Muscle of arm (tissue), 12 donors: Measurements from ENCODE around the gene MAN1B1. TPM values are rescaled to one million over a fixed set of nuclear protein-coding genes. Genes with fewer than 3 reads are reported as not detected.
"Not testable (repeated sequence)": the region's sequence is repeated elsewhere in the genome, so short reads cannot be mapped to it uniquely, and the experiment has no call there.

ENCODE experiments used
- DNase-seq: peaks from one replicate; pipeline ENCODE4 v3.0.0-alpha.2; 2013
- polyA plus RNA-seq, 12 donors: library from polyadenylated mRNA; unstranded; fragments of 120-200 nt; gene quantifications; one replicate each; pipeline ENCODE4 v1.2.1, GENCODE V29; 2013; ENCODE audit not compliant: insufficient read length in 12 of 12

MAN1B1 gene
- polyA plus RNA-seq, 12 donors = 34.2 to 65.1 (median 37.7) TPM; not detected in 1

GRCh38 chr9:137109250-137110146, 22.7 kb downstream of the MAN1B1 start:
- no peak for DNase-seq

- no peak for DNase-seq
These were observed 23.5 kb downstream of the MAN1B1 start for GRCh38 chr9:137110147-137110910.

- DNase-seq = no peak
These were observed 24.4 kb downstream of the MAN1B1 start for GRCh38 chr9:137110911-137111787.

GRCh38 chr9:137111788-137112563, 25.2 kb downstream of the MAN1B1 start:
- no peak for DNase-seq

GRCh38 chr9:137112564-137113384, 26.0 kb downstream of the MAN1B1 start:
- DNase-seq = no peak

- DNase-seq = no peak
These were observed 26.8 kb downstream of the MAN1B1 start for GRCh38 chr9:137113385-137114159.

- DNase-seq = no peak
These were observed 27.4 kb downstream of the MAN1B1 start for GRCh38 chr9:137114220-137114612.

GRCh38 chr9:137114613-137115393, 28.0 kb downstream of the MAN1B1 start, which contains the start of gene DPP7:
TSS of gene DPP7 (minus strand) at chr9:137114733. CDS start at chr9:137114713, 20 bp downstream.
- DNase-seq = no peak

GRCh38 chr9:137115394-137116026, 28.7 kb downstream of the MAN1B1 start:
- no peak for DNase-seq

- DNase-seq = no peak
These were observed 29.3 kb downstream of the MAN1B1 start for GRCh38 chr9:137116027-137116507.

- no peak for DNase-seq
These were observed 29.9 kb downstream of the MAN1B1 start for GRCh38 chr9:137116728-137117127.

- no peak for DNase-seq
These were observed 30.5 kb downstream of the MAN1B1 start for GRCh38 chr9:137117269-137117731.

GRCh38 chr9:137118092-137118603, 31.4 kb downstream of the MAN1B1 start:
- DNase-seq = not testable (repeated sequence)

- not testable (repeated sequence) for DNase-seq
These were observed 35.4 kb downstream of the MAN1B1 start for GRCh38 chr9:137121927-137122795.

- DNase-seq = not testable (repeated sequence)
These were observed 36.1 kb downstream of the MAN1B1 start for GRCh38 chr9:137122796-137123467.

- no peak for DNase-seq
These were observed 36.7 kb downstream of the MAN1B1 start for GRCh38 chr9:137123468-137123837.
